Stomach (tissue), 9 donors: ENCODE data around the gene ADGRA1. TPM values are rescaled to one million over a fixed set of nuclear protein-coding genes. Genes with fewer than 3 reads are reported as not detected.

Experiments
- DNase-seq, 2 donors: peaks; one replicate each; pipeline versions ENCODE4 v3.0.0 to v3.0.0-alpha.2; 2013 to 2019
- H3K27ac ChIP-seq, 5 donors: fragments of 200-600 bp in 4 of 5; sonication (generic) in 4 of 5; one replicate each; pipeline ENCODE4 v1.5.1; 2013 to 2019; ENCODE audit warnings: mild to moderate bottlenecking in 1 of 5, moderate library complexity in 1 of 5
- H3K27me3 ChIP-seq, 3 donors: fragments of 200-600 bp; sonication (generic); one replicate each; pipeline ENCODE4 v1.5.1; 2017 to 2019; ENCODE audit warnings: mixed run types in 1 of 3
- H3K36me3 ChIP-seq, 4 donors: fragments of 200-600 bp; sonication (generic); 1 replicate in 3 of 4; 2 replicates in 1 of 4; pipeline ENCODE4 v1.5.1; 2016 to 2019
- H3K4me1 ChIP-seq, 4 donors: fragments of 200-600 bp; sonication (generic); one replicate each; pipeline ENCODE4 v1.5.1; 2016 to 2019
- H3K4me3 ChIP-seq, 4 donors: fragments of 200-600 bp; sonication (generic) in 3 of 4; one replicate each; pipeline ENCODE4 v1.5.1; 2016 to 2019; ENCODE audit warnings: mild to moderate bottlenecking in 1 of 4
- H3K9me3 ChIP-seq, 4 donors: fragments of 200-600 bp; sonication (generic); one replicate each; pipeline ENCODE4 v1.5.1; 2016 to 2019
- CTCF ChIP-seq, 7 experiments: fragments of 450-650 bp in 4 of 7; fragments of 200-600 bp in 3 of 7; sonication (generic) in 3 of 7; IDR thresholded peaks; one replicate each; pipeline ENCODE4 v1.5.1; 2016 to 2019; ENCODE audit warnings: antibody characterized with exemption in 7 of 7, control low read depth in 2 of 7, mild to moderate bottlenecking in 1 of 7
- EP300 ChIP-seq: sonication (generic); formaldehyde crosslinking; IDR thresholded peaks from one replicate; pipeline ENCODE4 v1.6.1; 2017; ENCODE audit warnings: antibody characterized with exemption
- POLR2A ChIP-seq, 4 donors: fragments of 450-650 bp; IDR thresholded peaks; one replicate each; pipeline ENCODE4 v1.6.1; 2016; ENCODE audit warnings: antibody characterized with exemption in 4 of 4, control low read depth in 2 of 4, mild to moderate bottlenecking in 1 of 4, moderate library complexity in 1 of 4
- POLR2AphosphoS5 ChIP-seq, 3 donors: sonication (generic); formaldehyde crosslinking; IDR thresholded peaks; one replicate each; pipeline ENCODE4 v1.6.1; 2016; ENCODE audit warnings: antibody characterized with exemption in 3 of 3
- WGBS, 5 donors: extraction: QIAGEN DNeasy Blood & Tissue Kit in 3 of 5; methylation state at CpG; one replicate each; pipeline versions ENCODE4 v1.1.5 to v1.1.7; 2013 to 2018; 5-methylcytosine and 5-hydroxymethylcytosine counted together
- intact Hi-C: fragments of 100-400 bp; cut with DNase I; formaldehyde crosslinking; loops from one replicate; pipeline ENCODE4 v1.15.1; 2023; ENCODE audit warnings: low total_unique reads
- polyA plus RNA-seq, 3 donors: library from polyadenylated mRNA; stranded (reverse); fragments of 200-250 nt; gene quantifications; one replicate each; pipeline ENCODE4 v1.2.3, GENCODE V29; 2013
- total RNA-seq, 5 donors: library from RNA; depleted of rRNA; stranded (reverse); fragments of >200 nt; gene quantifications; one replicate each; pipeline versions ENCODE4 v1.1.0 to v1.2.3, GENCODE V29; 2014 to 2016
- donor health status: healthy with polysubstance abuse.
- donor health status: Bipolar disorder and iron deficiency.
- donor health status: healthy.

Gene ADGRA1
- total and polyA plus RNA-seq, 8 donors: under 0.01 to 0.73 (median 0.14) TPM; not detected in 5

- intact Hi-C loops: no loop called here
These were observed 1.5 kb downstream of the ADGRA1 start for GRCh38 chr10:133088956-133089800.

GRCh38 chr10:133090101-133090500, 2.4 kb downstream of the ADGRA1 start:
- WGBS, 5 donors: 54 to 66% (median 57%) methylated on average over 10 to 13 of the region's 13 CpGs

More at GRCh38 chr10:133088956-133089800, 1.5 kb downstream of the ADGRA1 start:
- Histone ChIP-seq H3K4me3 (no peak overlapping the region), H3K4me1 (peaks cover 11 to 21% (median 18%) of the 10 kb centered on the region in 4 donors), H3K27me3 (peaks cover 35 to 80% (median 64%) of the 10 kb centered on the region in 3 donors), H3K36me3 (no peaks in the 10 kb centered on the region), H3K27ac (no peak overlapping the region), H3K9me3 (no peaks in the 10 kb centered on the region)
- TF ChIP-seq POLR2A (IDR thresholded peaks at IDR 0.05): no peak
- TF ChIP-seq CTCF (IDR thresholded peaks at IDR 0.05): no peak
- TF ChIP-seq POLR2AphosphoS5 (IDR thresholded peaks at IDR 0.05): no peak
- no peak for TF ChIP-seq EP300
- no peak for DNase-seq
- 51 to 67% (median 54%) methylated on average over 25 to 46 of the region's 46 CpGs for WGBS, 5 donors

GRCh38 chr10:133090654-133091053, 2.9 kb downstream of the ADGRA1 start:
- no peaks in the 10 kb centered on the region for H3K36me3 ChIP-seq
- no peaks in the 10 kb centered on the region for H3K9me3 ChIP-seq
- no peak overlapping the region for H3K27ac ChIP-seq
- no peak for DNase-seq
- TF ChIP-seq CTCF (IDR thresholded peaks at IDR 0.05) (no peak), POLR2AphosphoS5 (IDR thresholded peaks at IDR 0.05) (no peak), EP300 (no peak), POLR2A (IDR thresholded peaks at IDR 0.05) (no peak)
- intact Hi-C loops: no loop called here
- WGBS, 5 donors: 55 to 68% (median 62%) methylated on average over 6 to 7 of the region's 7 CpGs
- H3K27me3 ChIP-seq: peaks cover 29 to 80% (median 51%) of the 10 kb centered on the region in 3 donors
- H3K4me1 ChIP-seq: peaks cover 11 to 21% (median 18%) of the 10 kb centered on the region in 4 donors
- no peak overlapping the region for H3K4me3 ChIP-seq

More at GRCh38 chr10:133090101-133090500, 2.4 kb downstream of the ADGRA1 start:
- no peak for DNase-seq
- Histone ChIP-seq H3K9me3 (no peaks in the 10 kb centered on the region), H3K4me3 (no peak overlapping the region), H3K27ac (no peak overlapping the region), H3K36me3 (no peaks in the 10 kb centered on the region), H3K4me1 (peaks cover 11 to 21% (median 18%) of the 10 kb centered on the region in 4 donors), H3K27me3 (peaks cover 34 to 80% (median 57%) of the 10 kb centered on the region in 3 donors)
- intact Hi-C loops: no loop called here
- TF ChIP-seq CTCF (IDR thresholded peaks at IDR 0.05) (no peak), POLR2A (IDR thresholded peaks at IDR 0.05) (no peak), POLR2AphosphoS5 (IDR thresholded peaks at IDR 0.05) (no peak), EP300 (no peak)

GRCh38 chr10:133091316-133091715, 3.6 kb downstream of the ADGRA1 start:
- Histone ChIP-seq H3K9me3 (no peaks in the 10 kb centered on the region), H3K36me3 (no peaks in the 10 kb centered on the region), H3K27ac (no peak overlapping the region), H3K4me1 (peaks cover 11 to 21% (median 18%) of the 10 kb centered on the region in 4 donors), H3K27me3 (peaks cover 26 to 80% (median 44%) of the 10 kb centered on the region in 3 donors), H3K4me3 (no peak overlapping the region)
- TF ChIP-seq POLR2AphosphoS5 (IDR thresholded peaks at IDR 0.05): no peak
- no peak for TF ChIP-seq EP300
- no peak for TF ChIP-seq POLR2A (IDR thresholded peaks at IDR 0.05)
- no peak for TF ChIP-seq CTCF (IDR thresholded peaks at IDR 0.05)
- 71 to 87% (median 84%) methylated on average over 8 to 10 of the region's 10 CpGs for WGBS, 5 donors
- intact Hi-C loops: no loop called here
- DNase-seq: no peak
